T-cell (primary cell): ENCODE results near the gene LVRN. TPM values are rescaled to one million over a fixed set of nuclear protein-coding genes. Genes with fewer than 3 reads are reported as not detected.

Experiments used
- ATAC-seq, 4 experiments: fragments of 200-7000 bp in 3 of 4; fragments of 150-1000 bp in 1 of 4; cut with Tn5 transposase; replicated peaks in 1 of 4; 1 replicate in 3 of 4; 2 replicates in 1 of 4; pipeline ENCODE4 v1.10.0; 2021; ENCODE audit warnings: moderate library complexity in 3 of 4, mild to moderate bottlenecking in 2 of 4, moderate number of reproducible peaks in 1 of 4
- CTCF ChIA-PET, 2 donors: fragments of 300-600 bp; sonication (Branson Sonifier 250); formaldehyde crosslinking; loops; one replicate each; lab custom pipeline; 2022; ENCODE audit warnings: antibody characterized with exemption in 2 of 2; lab: Charles Lee
- POLR2A ChIA-PET, 2 donors: fragments of 300-600 bp; sonication (Branson Sonifier 250); formaldehyde crosslinking; loops; one replicate each; lab custom pipeline; 2022; ENCODE audit warnings: antibody characterized with exemption in 2 of 2; lab: Charles Lee
- DNase-seq, 35 experiments: peaks; one replicate each; pipeline versions ENCODE4 v3.0.0 to v3.0.0-alpha.2; 2013 to 2023
- H3K27ac ChIP-seq: one replicate; pipeline ENCODE4 v1.5.1; 2013; ENCODE audit warnings: low read length
- H3K27me3 ChIP-seq, 2 experiments: replicated peaks in 1 of 2; 1 replicate in 1 of 2; 2 replicates in 1 of 2; pipeline versions ENCODE4 v1.6.1 to v1.7.0; 2013; ENCODE audit warnings: low read length in 1 of 2, mixed read lengths in 1 of 2; ENCODE audit not compliant: control insufficient read depth in 2 of 2, insufficient read depth in 2 of 2; ENCODE audit errors: extremely low read depth in 1 of 2
- H3K36me3 ChIP-seq, 2 donors: 1 replicate in 1 of 2; 2 replicates in 1 of 2; pipeline versions ENCODE4 v1.6.1 to v1.7.0; 2013; ENCODE audit warnings: low read length in 1 of 2; ENCODE audit not compliant: control insufficient read depth in 2 of 2, insufficient read depth in 1 of 2; ENCODE audit errors: extremely low read depth in 1 of 2
- H3K4me1 ChIP-seq, 2 experiments: 1 replicate in 1 of 2; 2 replicates in 1 of 2; pipeline versions ENCODE4 v1.6.1 to v1.7.0; 2013; ENCODE audit warnings: low read length in 2 of 2, mixed read lengths in 1 of 2; ENCODE audit not compliant: insufficient read depth in 2 of 2, control insufficient read depth in 1 of 2; ENCODE audit errors: extremely low read depth in 1 of 2
- H3K4me3 ChIP-seq, 2 donors: 1 replicate in 1 of 2; 2 replicates in 1 of 2; pipeline versions ENCODE4 v1.5.1 to v1.7.0; 2013; ENCODE audit warnings: mild to moderate bottlenecking in 2 of 2, low read length in 1 of 2, moderate library complexity in 1 of 2; ENCODE audit not compliant: control insufficient read depth in 1 of 2; ENCODE audit errors: extremely low read depth in 1 of 2
- H3K9me3 ChIP-seq: 2 replicates; pipeline ENCODE4 v1.7.0; 2013
- H3K27ac Mint-ChIP-seq, 2 donors: one replicate each; pipeline ENCODE4 v1.8.0; 2020 to 2021; ENCODE audit warnings: mild to moderate bottlenecking in 2 of 2, mixed read lengths in 2 of 2
- H3K27me3 Mint-ChIP-seq, 2 donors: one replicate each; pipeline ENCODE4 v1.8.0; 2021 to 2022; ENCODE audit warnings: mixed read lengths in 2 of 2
- H3K36me3 Mint-ChIP-seq: one replicate; pipeline ENCODE4 v1.8.0; 2021; ENCODE audit warnings: mixed read lengths
- H3K4me1 Mint-ChIP-seq, 3 donors: one replicate each; pipeline ENCODE4 v1.8.0; 2020 to 2022; ENCODE audit warnings: mixed read lengths in 3 of 3, mild to moderate bottlenecking in 1 of 3
- H3K4me3 Mint-ChIP-seq, 3 donors: one replicate each; pipeline ENCODE4 v1.8.0; 2020 to 2022; ENCODE audit warnings: mild to moderate bottlenecking in 3 of 3, mixed read lengths in 3 of 3, moderate library complexity in 3 of 3
- H3K9me3 Mint-ChIP-seq, 3 donors: one replicate each; pipeline ENCODE4 v1.8.0; 2020 to 2022; ENCODE audit warnings: mixed read lengths in 3 of 3
- WGBS: methylation state at CpG from one replicate; pipeline ENCODE4 v1.1.5; 2013; ENCODE audit warnings: missing lambda C conversion rate; ENCODE audit not compliant: insufficient coverage; 5-methylcytosine and 5-hydroxymethylcytosine counted together
- total RNA-seq, 35 experiments: library from RNA in 6 of 35; stranded (reverse) in 6 of 35; fragments of 120-200 nt in 1 of 35; gene quantifications; one replicate each; pipeline versions ENCODE4 v1.2.1 to v1.2.4 and lab custom pipeline; 2013 to 2026

Gene LVRN
- total RNA-seq, 5 donors from 2014 or later (not counting 1 experiment from before 2014, with no cell fraction given): 0.12 to 0.28 TPM; not detected in 3

DNA sequence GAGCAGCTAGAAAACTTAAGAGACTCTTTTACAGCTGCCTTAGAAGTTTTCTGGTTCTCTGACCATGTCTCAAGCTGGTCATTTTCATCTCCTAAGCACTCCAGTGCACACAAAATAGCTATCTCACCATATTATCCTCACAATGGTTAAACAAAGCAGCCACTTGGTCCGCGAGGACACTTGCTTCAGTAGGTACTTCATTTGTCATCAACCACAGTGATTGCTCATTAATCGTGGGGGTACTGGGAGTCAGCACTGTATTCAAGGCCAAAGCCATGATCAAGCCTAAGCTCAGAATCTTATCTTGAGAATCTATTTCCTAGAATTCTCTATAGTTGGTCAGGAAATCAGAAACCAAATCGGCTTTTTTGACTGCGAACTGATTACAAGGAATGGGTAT, 72.8 kb downstream of the LVRN start:
- no peaks in the 10 kb centered on the region for H3K9me3 Mint-ChIP-seq
- Histone ChIP-seq H3K4me1 (peaks cover 3 to 15% of the 10 kb centered on the region in 2 experiments), H3K36me3 (no peaks in the 10 kb centered on the region), H3K4me3 (no peak overlapping the region), H3K27me3 (peaks cover 0 to 2% of the 10 kb centered on the region in 2 experiments), H3K27ac (no peak overlapping the region), H3K9me3 (no peaks in the 10 kb centered on the region)
- no peaks in the 10 kb centered on the region for H3K36me3 Mint-ChIP-seq
- DNase-seq (no peak), ATAC-seq (no peak)
- POLR2A ChIA-PET: no interaction called here
- CTCF ChIA-PET: no interaction called here
- no peak overlapping the region for H3K4me3 Mint-ChIP-seq
- H3K27me3 Mint-ChIP-seq: peaks cover 14 to 27% of the 10 kb centered on the region in 2 donors
- peaks cover 4 to 9% (median 5%) of the 10 kb centered on the region in 3 donors for H3K4me1 Mint-ChIP-seq
- H3K27ac Mint-ChIP-seq: no peak overlapping the region
- WGBS: 70% methylated on average over 2 of the region's 5 CpGs

- H3K27ac Mint-ChIP-seq: no peak overlapping the region
- Histone ChIP-seq H3K4me1 (peaks cover 3 to 15% of the 10 kb centered on the region in 2 experiments), H3K27me3 (peaks cover 0 to 7% of the 10 kb centered on the region in 2 experiments), H3K36me3 (no peaks in the 10 kb centered on the region), H3K9me3 (no peaks in the 10 kb centered on the region), H3K4me3 (no peak overlapping the region), H3K27ac (no peak overlapping the region)
- peaks cover 4 to 5% (median 5%) of the 10 kb centered on the region in 3 donors for H3K4me1 Mint-ChIP-seq
- CTCF ChIA-PET: no interaction called here
- ATAC-seq: no peak
- H3K4me3 Mint-ChIP-seq: no peak overlapping the region
- WGBS: 88% methylated on average over 2 of the region's 3 CpGs
- H3K9me3 Mint-ChIP-seq: no peaks in the 10 kb centered on the region
- H3K36me3 Mint-ChIP-seq: no peaks in the 10 kb centered on the region
- POLR2A ChIA-PET: no interaction called here
- no peak for DNase-seq
- peaks cover 19 to 27% of the 10 kb centered on the region in 2 donors for H3K27me3 Mint-ChIP-seq
Measured at GRCh38 chr5:116037236-116037822, 75.1 kb downstream of the LVRN start.

DNA sequence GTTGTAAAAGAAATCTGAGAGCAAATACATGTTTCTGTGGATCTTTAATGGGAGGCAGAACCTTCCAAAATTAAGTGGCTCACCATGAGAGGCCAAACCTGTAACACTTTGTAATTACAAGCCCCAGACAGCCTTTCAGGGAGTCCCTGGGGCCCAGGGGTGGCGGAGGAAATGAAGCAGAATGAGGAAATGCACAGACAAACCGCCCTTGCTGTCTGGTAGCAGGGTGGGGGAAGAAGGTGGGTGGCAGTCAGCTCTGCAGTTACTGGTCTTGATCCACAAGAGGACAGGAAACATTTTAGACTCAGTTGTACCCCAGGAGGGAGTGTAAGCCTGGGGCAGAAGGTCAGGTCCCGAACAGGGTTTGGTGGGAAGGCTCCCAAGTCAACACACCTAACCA, 76.5 kb downstream of the LVRN start:
- H3K36me3 ChIP-seq: no peaks in the 10 kb centered on the region
- Mint-ChIP-seq H3K4me3 (no peak overlapping the region), H3K9me3 (no peaks in the 10 kb centered on the region), H3K4me1 (peaks cover 4 to 5% (median 5%) of the 10 kb centered on the region in 3 donors), H3K27me3 (peaks cover 21 to 25% of the 10 kb centered on the region in 2 donors), H3K36me3 (no peaks in the 10 kb centered on the region), H3K27ac (peak overlapping the region in 1 of 2 donors; percentile 56)
- H3K4me1 ChIP-seq: peaks cover 3 to 15% of the 10 kb centered on the region in 2 experiments
- DNase-seq: peak in 18 of 35 experiments; percentile 1 to 22 (median 5)
- POLR2A ChIA-PET: no interaction called here
- H3K27ac ChIP-seq: peak overlapping the region; percentile 27
- no peaks in the 10 kb centered on the region for H3K9me3 ChIP-seq
- H3K27me3 ChIP-seq: peaks cover 0 to 7% of the 10 kb centered on the region in 2 experiments
- CTCF ChIA-PET: no interaction called here
- ATAC-seq: peak in 2 of 4 experiments; percentile 43 to 73
- no peak overlapping the region for H3K4me3 ChIP-seq
- WGBS: 31% methylated on average over 2 of the region's 3 CpGs

DNA sequence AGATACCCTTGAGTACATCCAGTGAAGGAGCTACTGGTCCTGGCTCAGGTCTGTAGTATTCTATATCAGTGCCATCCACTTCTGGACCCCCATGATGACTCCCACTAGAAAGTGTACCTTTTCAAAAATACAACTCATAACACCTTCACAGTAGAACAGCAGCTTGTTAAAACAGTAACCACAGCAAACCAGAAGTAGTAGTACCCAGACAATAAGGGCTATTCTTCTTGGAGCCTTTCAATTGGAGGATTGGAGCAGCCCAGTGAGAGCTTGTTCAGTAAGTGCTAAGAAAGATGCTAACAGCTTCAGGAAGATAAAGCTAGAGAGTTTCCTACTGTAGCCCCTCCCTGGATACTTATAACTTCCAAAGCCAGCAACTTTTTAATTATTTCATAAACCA, 80.1 kb downstream of the LVRN start:
- no peaks in the 10 kb centered on the region for H3K9me3 ChIP-seq
- no peak for ATAC-seq
- H3K27me3 ChIP-seq: peaks cover 0 to 4% of the 10 kb centered on the region in 2 experiments
- H3K27ac Mint-ChIP-seq: no peak overlapping the region
- peaks cover 11 to 13% of the 10 kb centered on the region in 2 donors for H3K27me3 Mint-ChIP-seq
- H3K4me1 ChIP-seq: peaks cover 3 to 11% of the 10 kb centered on the region in 2 experiments
- H3K4me3 Mint-ChIP-seq: no peak overlapping the region
- no peak overlapping the region for H3K4me3 ChIP-seq
- H3K36me3 Mint-ChIP-seq: no peaks in the 10 kb centered on the region
- no peaks in the 10 kb centered on the region for H3K36me3 ChIP-seq
- no peak for DNase-seq
- ChIA-PET CTCF (interaction anchor here (0.6 to 1.0 kb wide), 3 partner anchors 27 to 155 kb away, joined by 4 to 7 read pairs (median 6); no protein-coding TSS in a partner anchor), POLR2A (interaction anchor here in 1 of 2 donors (0.7 kb wide), 1 partner anchor 226 kb away, joined by 7 read pairs; no protein-coding TSS in a partner anchor)
- H3K27ac ChIP-seq: no peak overlapping the region
- no peaks in the 10 kb centered on the region for H3K9me3 Mint-ChIP-seq
- peaks cover 2 to 5% (median 4%) of the 10 kb centered on the region in 3 donors for H3K4me1 Mint-ChIP-seq

GRCh38 chr5:116044073-116044472, 81.8 kb downstream of the LVRN start:
- Histone ChIP-seq H3K9me3 (no peaks in the 10 kb centered on the region), H3K4me1 (peaks cover 0 to under 1% of the 10 kb centered on the region in 2 experiments), H3K27ac (no peak overlapping the region), H3K36me3 (no peaks in the 10 kb centered on the region), H3K4me3 (no peak overlapping the region), H3K27me3 (peaks cover 0 to 4% of the 10 kb centered on the region in 2 experiments)
- no peaks in the 10 kb centered on the region for H3K36me3 Mint-ChIP-seq
- WGBS: no CpG with 5 or more reads among the region's 3 CpGs
- peaks cover 8% of the 10 kb centered on the region in 2 donors for H3K27me3 Mint-ChIP-seq
- H3K4me1 Mint-ChIP-seq: no peaks in the 10 kb centered on the region
- no peak for DNase-seq
- CTCF ChIA-PET: no interaction called here
- POLR2A ChIA-PET: interaction anchor here in 1 of 2 donors (0.5 kb wide), 1 partner anchor 193 kb away, joined by 3 read pairs; no protein-coding TSS in a partner anchor
- H3K27ac Mint-ChIP-seq: no peak overlapping the region
- no peak for ATAC-seq
- H3K4me3 Mint-ChIP-seq: no peak overlapping the region
- no peaks in the 10 kb centered on the region for H3K9me3 Mint-ChIP-seq

- Histone ChIP-seq H3K27me3 (peaks cover 0 to 4% of the 10 kb centered on the region in 2 experiments), H3K9me3 (no peaks in the 10 kb centered on the region), H3K27ac (no peak overlapping the region), H3K4me3 (no peak overlapping the region), H3K4me1 (no peaks in the 10 kb centered on the region), H3K36me3 (no peaks in the 10 kb centered on the region)
- Mint-ChIP-seq H3K9me3 (no peaks in the 10 kb centered on the region), H3K4me3 (no peak overlapping the region), H3K27me3 (peaks cover 6 to 10% of the 10 kb centered on the region in 2 donors), H3K27ac (no peak overlapping the region), H3K36me3 (no peaks in the 10 kb centered on the region), H3K4me1 (no peaks in the 10 kb centered on the region)
- no peak for ATAC-seq
- ChIA-PET CTCF (no interaction called here), POLR2A (no interaction called here)
- DNase-seq: no peak
- no CpG with 5 or more reads among the region's 2 CpGs for WGBS
Measured at GRCh38 chr5:116045821-116046220, 83.5 kb downstream of the LVRN start.
